Left lung (tissue), 10 donors: Measurements from ENCODE around the gene MEIG1. TPM values are rescaled to one million over a fixed set of nuclear protein-coding genes. Genes with fewer than 3 reads are reported as not detected.
"Not testable (repeated sequence)": the region's sequence is repeated elsewhere in the genome, so short reads cannot be mapped to it uniquely, and the experiment has no call there.

Experiments
- ATAC-seq: fragments of 200-7000 bp; cut with Tn5 transposase; one replicate; pipeline ENCODE4 v1.9.1; 2020; ENCODE audit warnings: moderate library complexity
- DNase-seq, 4 donors: peaks; one replicate each; pipeline ENCODE4 v3.0.0-alpha.2; 2013 to 2020
- H3K27ac ChIP-seq, 2 donors: fragments of 200-600 bp; sonication (generic) in 1 of 2; one replicate each; pipeline versions ENCODE4 v1.5.0 to v1.8.0; 2020 to 2021
- H3K27me3 ChIP-seq, 2 donors: fragments of 200-600 bp; sonication (generic) in 1 of 2; one replicate each; pipeline versions ENCODE4 v1.5.0 to v1.8.0; 2020 to 2021
- H3K36me3 ChIP-seq, 2 donors: fragments of 200-600 bp; sonication (generic) in 1 of 2; one replicate each; pipeline versions ENCODE4 v1.5.0 to v1.8.0; 2020 to 2021
- H3K4me1 ChIP-seq, 2 donors: fragments of 200-600 bp; one replicate each; pipeline ENCODE4 v1.8.0; 2021
- H3K4me3 ChIP-seq, 2 donors: fragments of 200-600 bp; sonication (generic) in 1 of 2; one replicate each; pipeline versions ENCODE4 v1.5.0 to v1.8.0; 2020 to 2021; ENCODE audit warnings: mild to moderate bottlenecking in 1 of 2
- H3K9me3 ChIP-seq, 2 donors: fragments of 200-600 bp; sonication (generic) in 1 of 2; one replicate each; pipeline versions ENCODE4 v1.5.0 to v1.8.0; 2020 to 2021
- intact Hi-C, 2 donors: fragments of 100-400 bp; cut with DNase I; formaldehyde crosslinking; loops; one replicate each; pipeline versions ENCODE4 v1.11.2 to v1.14.2; 2022
- polyA plus RNA-seq, 6 donors: library from polyadenylated mRNA; unstranded; fragments of 120-200 nt; gene quantifications; one replicate each; pipeline ENCODE4 v1.2.1, GENCODE V29; 2013; ENCODE audit not compliant: insufficient read length in 6 of 6
- total RNA-seq, 2 donors: library from RNA; stranded (reverse); fragmentation: NEBNext Ultra II Directional; extraction: Animal tissue kit (Norgen Biotek cat#: 25700); gene quantifications; one replicate each; pipeline ENCODE4 v1.2.1, GENCODE V29; 2021
- TF ChIP-seq, protein P1 (sequence below), 2 donors: fragments of 200-600 bp; sonication (generic) in 1 of 2; IDR thresholded peaks; one replicate each; pipeline versions ENCODE4 v1.5.0 to v1.8.0; 2021; ENCODE audit warnings: antibody characterized with exemption in 2 of 2
- donor health status: DM: no; HTN: yes; CAD: no.
- donor health status: DM: no; HTN: no; CAD: no.

The MEIG1 gene
- total and polyA plus RNA-seq, 8 donors: 0.86 to 1.8 (median 1.3) TPM; not detected in 2

DNA sequence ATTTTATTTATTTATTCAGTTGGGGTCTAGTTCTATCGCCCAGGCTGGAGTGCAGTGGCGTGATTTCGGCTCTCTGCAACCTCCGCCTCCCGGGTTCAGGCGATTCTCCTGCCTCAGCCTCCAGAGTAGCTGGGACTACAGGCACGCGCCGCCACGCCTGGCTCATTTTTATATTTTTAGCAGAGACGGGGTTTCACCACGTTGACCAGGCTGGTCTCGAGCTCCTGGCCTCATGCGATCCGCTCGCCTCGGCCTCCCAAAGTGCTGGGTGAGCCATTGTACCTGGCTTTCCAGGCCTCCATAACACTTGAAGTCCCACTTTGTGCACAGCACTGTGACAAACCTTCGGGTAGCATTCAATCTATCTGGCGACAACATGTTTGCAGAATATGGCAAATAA is 4.3 kb upstream of the MEIG1 start:
- Histone ChIP-seq H3K4me1 (peaks cover 8 to 49% of the 10 kb centered on the region in 2 donors), H3K36me3 (no peaks in the 10 kb centered on the region), H3K27me3 (no peaks in the 10 kb centered on the region), H3K27ac (peak overlapping the region in 1 of 2 donors; percentile 95), H3K4me3 (peak overlapping the region in 1 of 2 donors; percentile 92), H3K9me3 (no peaks in the 10 kb centered on the region)
- no peak for DNase-seq
- intact Hi-C loops: no loop called here
- TF ChIP-seq, protein P1, sequence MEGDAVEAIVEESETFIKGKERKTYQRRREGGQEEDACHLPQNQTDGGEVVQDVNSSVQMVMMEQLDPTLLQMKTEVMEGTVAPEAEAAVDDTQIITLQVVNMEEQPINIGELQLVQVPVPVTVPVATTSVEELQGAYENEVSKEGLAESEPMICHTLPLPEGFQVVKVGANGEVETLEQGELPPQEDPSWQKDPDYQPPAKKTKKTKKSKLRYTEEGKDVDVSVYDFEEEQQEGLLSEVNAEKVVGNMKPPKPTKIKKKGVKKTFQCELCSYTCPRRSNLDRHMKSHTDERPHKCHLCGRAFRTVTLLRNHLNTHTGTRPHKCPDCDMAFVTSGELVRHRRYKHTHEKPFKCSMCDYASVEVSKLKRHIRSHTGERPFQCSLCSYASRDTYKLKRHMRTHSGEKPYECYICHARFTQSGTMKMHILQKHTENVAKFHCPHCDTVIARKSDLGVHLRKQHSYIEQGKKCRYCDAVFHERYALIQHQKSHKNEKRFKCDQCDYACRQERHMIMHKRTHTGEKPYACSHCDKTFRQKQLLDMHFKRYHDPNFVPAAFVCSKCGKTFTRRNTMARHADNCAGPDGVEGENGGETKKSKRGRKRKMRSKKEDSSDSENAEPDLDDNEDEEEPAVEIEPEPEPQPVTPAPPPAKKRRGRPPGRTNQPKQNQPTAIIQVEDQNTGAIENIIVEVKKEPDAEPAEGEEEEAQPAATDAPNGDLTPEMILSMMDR (IDR thresholded peaks at IDR 0.05): no peak
- no peak for ATAC-seq

GRCh38 chr10:14958872-14959220 is 342 bp upstream of the MEIG1 start:
- no peaks in the 10 kb centered on the region for H3K9me3 ChIP-seq
- ATAC-seq (no peak), DNase-seq (no peak)
- TF ChIP-seq, protein P1 (IDR thresholded peaks at IDR 0.05): no peak
- H3K36me3 ChIP-seq: no peaks in the 10 kb centered on the region
- peak overlapping the region; percentile 80 to 95 for H3K4me3 ChIP-seq
- H3K27me3 ChIP-seq: no peaks in the 10 kb centered on the region
- intact Hi-C loops: no loop called here
- H3K4me1 ChIP-seq: peaks cover 0 to 23% of the 10 kb centered on the region in 2 donors
- H3K27ac ChIP-seq: peak overlapping the region; percentile 96

DNA sequence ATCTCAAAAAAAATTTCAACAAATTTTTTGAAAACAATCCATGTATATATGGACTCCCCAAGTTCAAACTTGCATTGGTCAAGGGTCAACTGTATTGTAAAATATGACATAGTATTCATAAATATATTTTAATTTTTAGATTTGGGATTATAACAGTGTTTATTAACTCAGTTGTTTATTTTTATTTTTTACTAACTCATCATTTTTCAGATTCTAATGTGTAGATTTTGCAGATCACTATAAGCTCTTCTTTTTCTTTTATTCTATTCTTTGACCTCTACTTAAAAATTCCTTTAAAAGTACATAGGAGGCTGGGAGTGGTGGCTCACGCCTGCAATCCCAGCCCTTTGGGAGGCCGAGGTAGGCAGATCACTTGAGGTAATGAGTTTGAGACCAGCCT is 8.7 kb downstream of the MEIG1 start:
- ATAC-seq: no peak
- Histone ChIP-seq H3K27me3 (no peaks in the 10 kb centered on the region), H3K36me3 (no peaks in the 10 kb centered on the region), H3K27ac (no peak overlapping the region), H3K4me3 (no peak overlapping the region), H3K9me3 (no peaks in the 10 kb centered on the region), H3K4me1 (no peaks in the 10 kb centered on the region)
- no peak for DNase-seq
- TF ChIP-seq, protein P1 (IDR thresholded peaks at IDR 0.05): no peak
- intact Hi-C loops: no loop called here

GRCh38 chr10:14971867-14972448 is 12.8 kb downstream of the MEIG1 start:
- TF ChIP-seq, protein P1 (IDR thresholded peaks at IDR 0.05): peak; percentile 42 to 47
- H3K27ac ChIP-seq: no peak overlapping the region
- no peaks in the 10 kb centered on the region for H3K36me3 ChIP-seq
- H3K9me3 ChIP-seq: no peaks in the 10 kb centered on the region
- H3K27me3 ChIP-seq: peaks cover 0 to 17% of the 10 kb centered on the region in 2 donors
- ATAC-seq (peak; percentile 31), DNase-seq (no peak)
- intact Hi-C loops: no loop called here
- H3K4me3 ChIP-seq: no peak overlapping the region
- no peaks in the 10 kb centered on the region for H3K4me1 ChIP-seq

DNA sequence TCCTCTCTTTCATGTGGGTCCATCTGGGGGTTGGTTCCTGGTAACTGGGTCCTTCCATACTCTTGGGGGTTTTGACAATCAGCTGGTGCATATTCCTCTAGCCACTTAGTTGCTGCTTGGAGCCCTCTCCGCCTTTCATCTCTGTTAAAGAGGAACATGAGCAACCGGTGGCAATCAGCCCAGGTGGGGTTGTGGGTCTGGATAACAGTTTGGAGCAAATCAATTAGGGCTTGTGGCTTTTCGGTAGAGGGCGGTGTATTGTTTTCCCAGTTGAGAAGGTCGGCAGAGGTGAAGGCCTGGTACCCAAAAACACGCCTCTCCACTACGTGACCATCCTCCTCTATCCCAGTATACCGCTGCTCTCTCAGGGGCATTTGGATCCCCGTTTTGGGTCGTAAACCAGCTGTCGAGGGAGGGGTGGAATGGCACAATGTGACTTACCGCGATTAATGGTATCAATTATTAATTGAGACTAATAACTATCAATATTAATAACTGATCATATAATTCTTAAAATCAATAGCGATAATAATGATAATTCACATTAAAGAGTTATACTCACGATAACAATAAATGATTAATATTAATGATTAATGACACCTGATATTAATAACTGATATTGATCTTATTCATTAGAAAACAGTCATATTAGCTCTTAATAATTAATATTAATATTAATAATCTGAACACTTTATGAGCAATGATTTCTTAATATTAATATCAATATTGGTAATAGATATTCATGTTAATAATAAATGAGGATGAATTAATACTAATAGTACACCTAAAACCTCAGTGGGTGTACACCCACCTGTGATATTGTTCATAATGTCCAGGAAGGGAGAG is 15.2 kb downstream of the MEIG1 start:
- intact Hi-C loops, H3K27ac ChIP-seq, ATAC-seq, H3K4me3 ChIP-seq, H3K36me3 ChIP-seq, H3K4me1 ChIP-seq, H3K9me3 ChIP-seq, DNase-seq: not testable (repeated sequence)
- H3K27me3 ChIP-seq: peaks cover 0 to 17% of the 10 kb centered on the region in 2 donors
